GM18502 (cell line): ENCODE data around the gene NACC1.

Source experiments
- ATAC-seq: cut with Tn5 transposase; IDR thresholded peaks from one replicate; pipeline ENCODE4 v1.9.1; 2021; ENCODE audit warnings: mild to moderate bottlenecking; ENCODE audit not compliant: unreplicated experiment, poor library complexity

The NACC1 gene

GRCh38 chr19:13187419-13187818 lies 69.4 kb downstream of the NACC1 start:
- ATAC-seq: no peak

- ATAC-seq: no peak
Measured at GRCh38 chr19:13189600-13189999, 71.5 kb downstream of the NACC1 start.
